Mononuclear cell (primary cell): ENCODE results near the gene MAGI1. TPM values are rescaled to one million over a fixed set of nuclear protein-coding genes. Genes with fewer than 3 reads are reported as not detected.
"Not testable (repeated sequence)": the region's sequence is repeated elsewhere in the genome, so short reads cannot be mapped to it uniquely, and the experiment has no call there.

Experiments used
- H3K27me3 ChIP-seq: 2 replicates; pipeline ENCODE4 v1.6.0; 2011; ENCODE audit warnings: low read length, control low read depth; ENCODE audit not compliant: insufficient read depth
- H3K4me1 ChIP-seq: 2 replicates; pipeline ENCODE4 v1.5.1; 2011; ENCODE audit warnings: mild to moderate bottlenecking, low read length, control low read depth; ENCODE audit not compliant: insufficient read depth
- H3K4me3 ChIP-seq: 2 replicates; pipeline ENCODE4 v1.5.1; 2011; ENCODE audit warnings: mild to moderate bottlenecking, low read length, moderate library complexity
- H3K9me3 ChIP-seq: 2 replicates; pipeline ENCODE4 v1.5.1; 2011; ENCODE audit warnings: low read depth, mild to moderate bottlenecking, control low read depth, low read length
- total RNA-seq: library from RNA; depleted of rRNA; stranded (reverse); fragments of >200 nt; gene quantifications from one replicate; pipeline ENCODE4 v1.2.3, GENCODE V29; 2012

Gene MAGI1
- total RNA-seq, 1 donor: not detected

GRCh38 chr3:65628978-65629377 lies 409.7 kb downstream of the MAGI1 start:
- no peak overlapping the region for H3K4me3 ChIP-seq
- H3K9me3 ChIP-seq: no peaks in the 10 kb centered on the region
- H3K27me3 ChIP-seq: no peaks in the 10 kb centered on the region
- no peaks in the 10 kb centered on the region for H3K4me1 ChIP-seq

- no peaks in the 10 kb centered on the region for H3K4me1 ChIP-seq
- H3K9me3 ChIP-seq: no peaks in the 10 kb centered on the region
- no peaks in the 10 kb centered on the region for H3K27me3 ChIP-seq
- no peak overlapping the region for H3K4me3 ChIP-seq
Measured at GRCh38 chr3:65627062-65627461, 411.7 kb downstream of the MAGI1 start.

- Histone ChIP-seq H3K27me3 (no peaks in the 10 kb centered on the region), H3K4me3 (no peak overlapping the region), H3K4me1 (no peaks in the 10 kb centered on the region), H3K9me3 (no peaks in the 10 kb centered on the region)
Measured at GRCh38 chr3:65625305-65625704, 413.4 kb downstream of the MAGI1 start.

- Histone ChIP-seq H3K4me1 (no peaks in the 10 kb centered on the region), H3K9me3 (no peaks in the 10 kb centered on the region), H3K27me3 (no peaks in the 10 kb centered on the region), H3K4me3 (no peak overlapping the region)
Measured at GRCh38 chr3:65623362-65623761, 415.4 kb downstream of the MAGI1 start.

GRCh38 chr3:65619888-65620287 lies 418.8 kb downstream of the MAGI1 start:
- no peaks in the 10 kb centered on the region for H3K27me3 ChIP-seq
- no peaks in the 10 kb centered on the region for H3K9me3 ChIP-seq
- no peaks in the 10 kb centered on the region for H3K4me1 ChIP-seq
- no peak overlapping the region for H3K4me3 ChIP-seq

GRCh38 chr3:65619451-65619881 lies 419.3 kb downstream of the MAGI1 start:
- Histone ChIP-seq H3K27me3 (no peaks in the 10 kb centered on the region), H3K4me3 (no peak overlapping the region), H3K9me3 (no peaks in the 10 kb centered on the region), H3K4me1 (no peaks in the 10 kb centered on the region)

GRCh38 chr3:65618599-65618998 lies 420.1 kb downstream of the MAGI1 start:
- no peaks in the 10 kb centered on the region for H3K9me3 ChIP-seq
- no peak overlapping the region for H3K4me3 ChIP-seq
- no peaks in the 10 kb centered on the region for H3K27me3 ChIP-seq
- H3K4me1 ChIP-seq: no peaks in the 10 kb centered on the region

GRCh38 chr3:65617787-65618186 lies 420.9 kb downstream of the MAGI1 start:
- no peaks in the 10 kb centered on the region for H3K4me1 ChIP-seq
- no peaks in the 10 kb centered on the region for H3K9me3 ChIP-seq
- no peak overlapping the region for H3K4me3 ChIP-seq
- no peaks in the 10 kb centered on the region for H3K27me3 ChIP-seq

GRCh38 chr3:65617209-65617608 lies 421.5 kb downstream of the MAGI1 start:
- Histone ChIP-seq H3K27me3 (no peaks in the 10 kb centered on the region), H3K9me3 (no peaks in the 10 kb centered on the region), H3K4me3 (no peak overlapping the region), H3K4me1 (no peaks in the 10 kb centered on the region)

GRCh38 chr3:65616563-65616962 lies 422.2 kb downstream of the MAGI1 start:
- H3K4me3 ChIP-seq: no peak overlapping the region
- no peaks in the 10 kb centered on the region for H3K4me1 ChIP-seq
- H3K27me3 ChIP-seq: no peaks in the 10 kb centered on the region
- no peaks in the 10 kb centered on the region for H3K9me3 ChIP-seq

GRCh38 chr3:65615329-65615728 lies 423.4 kb downstream of the MAGI1 start:
- H3K4me1 ChIP-seq: no peaks in the 10 kb centered on the region
- H3K4me3 ChIP-seq: no peak overlapping the region
- H3K9me3 ChIP-seq: no peaks in the 10 kb centered on the region
- no peaks in the 10 kb centered on the region for H3K27me3 ChIP-seq

- no peaks in the 10 kb centered on the region for H3K9me3 ChIP-seq
- H3K4me1 ChIP-seq: no peaks in the 10 kb centered on the region
- H3K27me3 ChIP-seq: no peaks in the 10 kb centered on the region
- no peak overlapping the region for H3K4me3 ChIP-seq
Measured at GRCh38 chr3:65614585-65614984, 424.1 kb downstream of the MAGI1 start.

- H3K4me1 ChIP-seq, H3K27me3 ChIP-seq, H3K9me3 ChIP-seq, H3K4me3 ChIP-seq: not testable (repeated sequence)
Measured at GRCh38 chr3:65607965-65608460, 430.7 kb downstream of the MAGI1 start.

GRCh38 chr3:65607101-65607500 lies 431.6 kb downstream of the MAGI1 start:
- Histone ChIP-seq H3K4me1 (no peaks in the 10 kb centered on the region), H3K9me3 (no peaks in the 10 kb centered on the region), H3K27me3 (no peaks in the 10 kb centered on the region)

GRCh38 chr3:65605876-65606432 lies 432.8 kb downstream of the MAGI1 start:
- no peaks in the 10 kb centered on the region for H3K4me1 ChIP-seq
- H3K9me3 ChIP-seq: no peaks in the 10 kb centered on the region
- H3K4me3 ChIP-seq: no peak overlapping the region
- H3K27me3 ChIP-seq: no peaks in the 10 kb centered on the region

More at GRCh38 chr3:65607101-65607500, 431.6 kb downstream of the MAGI1 start:
- H3K4me3 ChIP-seq: no peak overlapping the region

- no peak overlapping the region for H3K4me3 ChIP-seq
- H3K27me3 ChIP-seq: no peaks in the 10 kb centered on the region
- H3K9me3 ChIP-seq: no peaks in the 10 kb centered on the region
- H3K4me1 ChIP-seq: no peaks in the 10 kb centered on the region
Measured at GRCh38 chr3:65604863-65605526, 433.7 kb downstream of the MAGI1 start.
